GM23248 (cell line): Measurements from ENCODE around the gene NYAP1.

Experiments used
- EZH2 ChIP-seq: fragments of 200-600 bp; sonication (generic); IDR thresholded peaks from 2 replicates; pipeline ENCODE4 v1.6.1; 2018; ENCODE audit warnings: antibody characterized with exemption, mild to moderate bottlenecking; ENCODE audit not compliant: insufficient read depth, poor library complexity, severe bottlenecking
- EZH2phosphoT487 ChIP-seq: fragments of 200-600 bp; sonication (generic); IDR thresholded peaks from 2 replicates; pipeline ENCODE4 v1.6.1; 2018; ENCODE audit warnings: antibody characterized with exemption, moderate library complexity, mild to moderate bottlenecking, low read depth; ENCODE audit not compliant: insufficient read depth

- TF ChIP-seq EZH2 (no peak), EZH2phosphoT487 (no peak)
Measured at GRCh38 chr7:100472121-100472851, 11.4 kb upstream of the NYAP1 start.
